Heart left ventricle (tissue), 16 donors: ENCODE measurements around the gene SAP30L. TPM values are rescaled to one million over a fixed set of nuclear protein-coding genes. Genes with fewer than 3 reads are reported as not detected.

ENCODE experiments used
- ATAC-seq, 4 donors: fragments of 200-7000 bp; cut with Tn5 transposase; one replicate each; pipeline ENCODE4 v1.9.1; 2020 to 2022; ENCODE audit warnings: moderate library complexity in 4 of 4, mild to moderate bottlenecking in 3 of 4, moderate number of reproducible peaks in 1 of 4
- DNase-seq, 5 donors: peaks; one replicate each; pipeline ENCODE4 v3.0.0-alpha.2; 2020
- H3K27ac ChIP-seq, 12 donors: fragments of 200-600 bp; sonication (generic) in 4 of 12; one replicate each; pipeline versions ENCODE4 v1.5.0 to v1.8.0; 2016 to 2022; ENCODE audit warnings: mild to moderate bottlenecking in 2 of 12
- H3K27me3 ChIP-seq, 9 donors: fragments of 200-600 bp; sonication (generic) in 2 of 9; one replicate each; pipeline versions ENCODE4 v1.5.1 to v1.8.0; 2016 to 2022; ENCODE audit warnings: mild to moderate bottlenecking in 3 of 9
- H3K36me3 ChIP-seq, 9 donors: fragments of 200-600 bp; sonication (generic) in 2 of 9; one replicate each; pipeline versions ENCODE4 v1.5.0 to v1.8.0; 2018 to 2022; ENCODE audit warnings: mild to moderate bottlenecking in 2 of 9
- H3K4me1 ChIP-seq, 12 donors: fragments of 200-600 bp; sonication (generic) in 4 of 12; one replicate each; pipeline versions ENCODE4 v1.5.0 to v1.8.0; 2016 to 2022; ENCODE audit warnings: mild to moderate bottlenecking in 3 of 12
- H3K4me3 ChIP-seq, 12 donors: fragments of 200-600 bp; sonication (generic) in 4 of 12; one replicate each; pipeline versions ENCODE4 v1.5.0 to v1.8.0; 2017 to 2022; ENCODE audit warnings: mild to moderate bottlenecking in 9 of 12, moderate library complexity in 4 of 12
- H3K9me3 ChIP-seq, 12 donors: fragments of 200-600 bp; sonication (generic) in 4 of 12; one replicate each; pipeline versions ENCODE4 v1.5.0 to v1.8.0; 2016 to 2022; ENCODE audit warnings: mild to moderate bottlenecking in 1 of 12
- POLR2A ChIP-seq, 2 donors: fragments of 450-650 bp; IDR thresholded peaks; one replicate each; pipeline ENCODE4 v1.6.1; 2017; ENCODE audit warnings: antibody characterized with exemption in 2 of 2, mild to moderate bottlenecking in 2 of 2, moderate library complexity in 2 of 2
- WGBS, 4 donors: extraction: QIAGEN DNeasy Blood & Tissue Kit in 2 of 4; methylation state at CpG; one replicate each; pipeline versions ENCODE4 v1.1.5 to v1.1.7; 2013 to 2018; 5-methylcytosine and 5-hydroxymethylcytosine counted together
- intact Hi-C, 10 donors: fragments of 100-400 bp; cut with DNase I; formaldehyde crosslinking; loops; one replicate each; pipeline versions ENCODE4 v1.11.1 to v1.14.2; 2022
- polyA plus RNA-seq, 2 donors: library from polyadenylated mRNA; stranded (reverse); fragments of 200-250 nt; gene quantifications; one replicate each; pipeline ENCODE4 v1.2.3, GENCODE V29; 2013
- total RNA-seq, 9 donors: library from RNA; depleted of rRNA in 2 of 9; stranded (reverse); fragments of >200 nt in 2 of 9; fragmentation: NEBNext Ultra II Directional in 3 of 9; extraction: Animal tissue kit (Norgen Biotek cat#: 25700) in 3 of 9; gene quantifications; one replicate each; pipeline versions ENCODE4 v1.1.0 to v1.2.4, GENCODE V29; 2016 to 2023
- TF ChIP-seq, protein P1 (sequence below), 12 donors: fragments of 200-600 bp; sonication (generic) in 4 of 12; IDR thresholded peaks; one replicate each; pipeline versions ENCODE4 v1.5.0 to v1.8.0; 2018 to 2022; ENCODE audit warnings: antibody characterized with exemption in 12 of 12, mild to moderate bottlenecking in 5 of 12
- donor health status: ischemic (EF 13 %, LVEDD 7.1; RV severe dilation, severe dysfunction).
- donor health status: healthy with polysubstance abuse.
- donor health status: DM: no; HTN: yes; CAD: no.
- donor health status: DM: no; HTN: no; CAD: no.
- donor health status: ischemic (EF 25% LVEDD 6.9; RV normal size, moderate dysfunction).
- donor health status: ischemic (EF 25% LVEDD 5.7; RV mildly dilated, moderate dysfunction).
- donor health status: healthy.
- donor health status: DM: yes; HTN: yes; CAD: no.
- donor health status: ischemic (EF 35%, LVEDD 5.7; RV mildly dilated, moderate dysfunction).
- donor health status: nonischemic (EF 11% LVEDD 7.7; RV severe dilation, severe dysfunction).
- donor health status: DM: yes; HTN: yes; CAD: no.
- donor health status: PGD.
- donor health status: ischemic (EF 29% LVEDD 5.4; RV normal size, mild dysfunction).
- donor health status: nonischemic (EF 23%, LVEDD 6.1; RV moderate dilation, normal function).

The SAP30L gene
- total and polyA plus RNA-seq, 11 donors, result 19.7 to 55.5 (median 37.4) TPM

DNA sequence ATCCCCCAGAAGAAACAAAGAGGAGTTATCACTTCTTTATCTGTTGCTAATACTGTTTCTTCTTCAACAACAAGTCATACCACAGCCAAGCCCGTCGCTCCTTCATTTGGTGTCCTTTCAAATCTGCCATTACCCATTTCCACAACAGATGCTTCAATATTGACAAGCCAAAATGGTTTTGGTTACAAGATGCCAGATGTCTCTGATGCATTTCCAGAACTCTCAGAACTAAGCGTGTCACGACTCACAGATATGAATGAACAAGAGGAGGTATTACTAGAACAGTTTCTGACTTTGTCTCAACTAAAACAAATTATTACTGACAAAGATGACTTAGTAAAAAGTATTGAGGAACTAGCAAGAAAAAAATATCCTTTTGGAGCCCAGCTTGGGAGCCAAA, 48.2 kb downstream of the SAP30L start:
- no peaks in the 10 kb centered on the region for H3K4me1 ChIP-seq
- ATAC-seq (no peak), DNase-seq (no peak)
- no peak overlapping the region for H3K4me3 ChIP-seq
- H3K36me3 ChIP-seq, result no peaks in the 10 kb centered on the region
- 70 to 81% (median 74%) methylated on average over 4 of the region's 4 CpGs for WGBS, 4 donors
- intact Hi-C loops, result no loop called here
- H3K27me3 ChIP-seq, result peaks cover 0 to 69% (median 14%) of the 10 kb centered on the region in 9 donors
- H3K27ac ChIP-seq, result no peak overlapping the region
- TF ChIP-seq POLR2A (IDR thresholded peaks at IDR 0.05), result no peak
- TF ChIP-seq, protein P1, sequence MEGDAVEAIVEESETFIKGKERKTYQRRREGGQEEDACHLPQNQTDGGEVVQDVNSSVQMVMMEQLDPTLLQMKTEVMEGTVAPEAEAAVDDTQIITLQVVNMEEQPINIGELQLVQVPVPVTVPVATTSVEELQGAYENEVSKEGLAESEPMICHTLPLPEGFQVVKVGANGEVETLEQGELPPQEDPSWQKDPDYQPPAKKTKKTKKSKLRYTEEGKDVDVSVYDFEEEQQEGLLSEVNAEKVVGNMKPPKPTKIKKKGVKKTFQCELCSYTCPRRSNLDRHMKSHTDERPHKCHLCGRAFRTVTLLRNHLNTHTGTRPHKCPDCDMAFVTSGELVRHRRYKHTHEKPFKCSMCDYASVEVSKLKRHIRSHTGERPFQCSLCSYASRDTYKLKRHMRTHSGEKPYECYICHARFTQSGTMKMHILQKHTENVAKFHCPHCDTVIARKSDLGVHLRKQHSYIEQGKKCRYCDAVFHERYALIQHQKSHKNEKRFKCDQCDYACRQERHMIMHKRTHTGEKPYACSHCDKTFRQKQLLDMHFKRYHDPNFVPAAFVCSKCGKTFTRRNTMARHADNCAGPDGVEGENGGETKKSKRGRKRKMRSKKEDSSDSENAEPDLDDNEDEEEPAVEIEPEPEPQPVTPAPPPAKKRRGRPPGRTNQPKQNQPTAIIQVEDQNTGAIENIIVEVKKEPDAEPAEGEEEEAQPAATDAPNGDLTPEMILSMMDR (IDR thresholded peaks at IDR 0.05), result no peak
- H3K9me3 ChIP-seq, result no peaks in the 10 kb centered on the region

- DNase-seq (no peak), ATAC-seq (no peak)
- 64 to 72% (median 66%) methylated on average over 1 of the region's 1 CpG for WGBS, 4 donors
- Histone ChIP-seq H3K4me1 (no peaks in the 10 kb centered on the region), H3K4me3 (no peak overlapping the region), H3K9me3 (no peaks in the 10 kb centered on the region), H3K27me3 (peaks cover 0 to 43% (median 6%) of the 10 kb centered on the region in 9 donors), H3K36me3 (no peaks in the 10 kb centered on the region), H3K27ac (no peak overlapping the region)
- TF ChIP-seq, protein P1 (IDR thresholded peaks at IDR 0.05), result no peak
- no peak for TF ChIP-seq POLR2A (IDR thresholded peaks at IDR 0.05)
- intact Hi-C loops, result no loop called here
These were observed 52.8 kb downstream of the SAP30L start for GRCh38 chr5:154498591-154498990.

DNA sequence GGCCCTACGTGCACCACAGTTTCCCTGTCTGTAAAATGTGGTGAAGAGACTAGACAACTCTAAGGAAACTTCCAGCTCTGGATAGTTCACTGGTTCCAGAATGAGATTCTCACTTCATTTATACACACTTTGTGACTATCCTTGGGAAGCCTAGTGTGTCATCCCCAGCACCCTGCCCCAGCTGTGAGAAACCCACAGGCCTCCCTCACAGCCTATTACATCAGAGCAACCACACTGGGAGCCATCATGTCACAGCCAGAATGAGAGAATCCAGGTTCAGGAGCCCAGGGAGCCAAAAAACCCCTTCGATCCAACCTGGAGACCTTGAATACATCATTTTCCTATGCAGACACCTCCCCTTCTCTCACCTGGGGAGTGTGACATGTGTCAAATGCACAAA, 53.2 kb downstream of the SAP30L start:
- no peaks in the 10 kb centered on the region for H3K4me1 ChIP-seq
- H3K27ac ChIP-seq, result no peak overlapping the region
- peaks cover 0 to 39% (median 6%) of the 10 kb centered on the region in 9 donors for H3K27me3 ChIP-seq
- no peak overlapping the region for H3K4me3 ChIP-seq
- ATAC-seq, result no peak
- H3K36me3 ChIP-seq, result no peaks in the 10 kb centered on the region
- TF ChIP-seq, protein P1 (IDR thresholded peaks at IDR 0.05), result no peak
- no peak for TF ChIP-seq POLR2A (IDR thresholded peaks at IDR 0.05)
- intact Hi-C loops, result no loop called here
- no peak for DNase-seq
- H3K9me3 ChIP-seq, result no peaks in the 10 kb centered on the region
- WGBS, 4 donors, result 70 to 94% (median 78%) methylated on average over 2 of the region's 2 CpGs

GRCh38 chr5:154501566-154501965, 55.8 kb downstream of the SAP30L start:
- no peaks in the 10 kb centered on the region for H3K36me3 ChIP-seq
- H3K4me3 ChIP-seq, result no peak overlapping the region
- no peak overlapping the region for H3K27ac ChIP-seq
- TF ChIP-seq, protein P1 (IDR thresholded peaks at IDR 0.05), result no peak
- no peak for TF ChIP-seq POLR2A (IDR thresholded peaks at IDR 0.05)
- H3K4me1 ChIP-seq, result no peaks in the 10 kb centered on the region
- intact Hi-C loops, result no loop called here
- 50 to 70% (median 65%) methylated on average over 2 of the region's 2 CpGs for WGBS, 4 donors
- DNase-seq, result no peak
- H3K27me3 ChIP-seq, result peaks cover 0 to 20% (median 6%) of the 10 kb centered on the region in 9 donors
- no peaks in the 10 kb centered on the region for H3K9me3 ChIP-seq
- no peak for ATAC-seq
